Bronchial epithelial cell (primary cell): ENCODE measurements around the gene PLCH2. TPM values are rescaled to one million over a fixed set of nuclear protein-coding genes. Genes with fewer than 3 reads are reported as not detected.
A peak's percentile ranks its signal among the peaks of the same experiment; 100 is the strongest.
"Not testable (repeated sequence)": the region's sequence is repeated elsewhere in the genome, so short reads cannot be mapped to it uniquely, and the experiment has no call there.

ENCODE experiments used
- DNase-seq: peaks from one replicate; pipeline ENCODE4 v3.0.0-alpha.2; 2010; ENCODE audit warnings: low read depth
- FAIRE-seq: peaks from 2 replicates; lab custom pipeline; 2011; peaks lifted over from hg19 to GRCh38; lab: Jason Lieb, UNC
- H3K27me3 ChIP-seq: 2 replicates; pipeline ENCODE4 v1.5.1; 2011; ENCODE audit warnings: low read length; ENCODE audit not compliant: control insufficient read depth, insufficient read depth
- H3K36me3 ChIP-seq: 2 replicates; pipeline ENCODE4 v1.5.1; 2011; ENCODE audit warnings: low read length; ENCODE audit not compliant: control insufficient read depth, insufficient read depth
- H3K4me3 ChIP-seq: 2 replicates; pipeline ENCODE4 v1.5.1; 2011; ENCODE audit warnings: mild to moderate bottlenecking, low read depth, low read length, control low read depth
- CTCF ChIP-seq: IDR thresholded peaks from 2 replicates; pipeline ENCODE4 v1.5.1; 2011; ENCODE audit warnings: mild to moderate bottlenecking, moderate library complexity, low read length, control low read depth, inconsistent platforms; ENCODE audit not compliant: insufficient read depth, severe bottlenecking
- total RNA-seq: library from RNA; depleted of rRNA; stranded (reverse); fragments of >200 nt; gene quantifications from 2 replicates; pipeline ENCODE4 v1.2.1, GENCODE V29; 2014

PLCH2 gene
- total RNA-seq, 1 donor from 2014 or later: 64.2 TPM

GRCh38 chr1:2544875-2545640 lies 69.0 kb downstream of the PLCH2 start:
- H3K36me3 ChIP-seq: no peaks in the 10 kb centered on the region
- no peak overlapping the region for H3K4me3 ChIP-seq
- no peak for DNase-seq
- no peaks in the 10 kb centered on the region for H3K27me3 ChIP-seq
- TF ChIP-seq CTCF: no peak
- no peak for FAIRE-seq

- TF ChIP-seq CTCF: no peak
- Histone ChIP-seq H3K4me3 (peak overlapping the region; percentile 40), H3K36me3 (no peaks in the 10 kb centered on the region), H3K27me3 (no peaks in the 10 kb centered on the region)
- FAIRE-seq (no peak), DNase-seq (peak; percentile 45)
Measured at GRCh38 chr1:2545754-2546514, 69.8 kb downstream of the PLCH2 start.

GRCh38 chr1:2546515-2547209 lies 70.6 kb downstream of the PLCH2 start:
- H3K36me3 ChIP-seq: no peaks in the 10 kb centered on the region
- FAIRE-seq (no peak), DNase-seq (peak; percentile 72)
- no peaks in the 10 kb centered on the region for H3K27me3 ChIP-seq
- no peak for TF ChIP-seq CTCF
- H3K4me3 ChIP-seq: peak overlapping the region; percentile 40

- H3K27me3 ChIP-seq: no peaks in the 10 kb centered on the region
- TF ChIP-seq CTCF: no peak
- FAIRE-seq (no peak), DNase-seq (no peak)
- H3K36me3 ChIP-seq: no peaks in the 10 kb centered on the region
- peak overlapping the region; percentile 40 for H3K4me3 ChIP-seq
Measured at GRCh38 chr1:2547210-2548067, 71.3 kb downstream of the PLCH2 start.

GRCh38 chr1:2548068-2548589 lies 72.0 kb downstream of the PLCH2 start:
- FAIRE-seq (no peak), DNase-seq (peak; percentile 59)
- H3K4me3 ChIP-seq: no peak overlapping the region
- H3K36me3 ChIP-seq: no peaks in the 10 kb centered on the region
- peak; percentile 98 for TF ChIP-seq CTCF
- H3K27me3 ChIP-seq: no peaks in the 10 kb centered on the region

DNA sequence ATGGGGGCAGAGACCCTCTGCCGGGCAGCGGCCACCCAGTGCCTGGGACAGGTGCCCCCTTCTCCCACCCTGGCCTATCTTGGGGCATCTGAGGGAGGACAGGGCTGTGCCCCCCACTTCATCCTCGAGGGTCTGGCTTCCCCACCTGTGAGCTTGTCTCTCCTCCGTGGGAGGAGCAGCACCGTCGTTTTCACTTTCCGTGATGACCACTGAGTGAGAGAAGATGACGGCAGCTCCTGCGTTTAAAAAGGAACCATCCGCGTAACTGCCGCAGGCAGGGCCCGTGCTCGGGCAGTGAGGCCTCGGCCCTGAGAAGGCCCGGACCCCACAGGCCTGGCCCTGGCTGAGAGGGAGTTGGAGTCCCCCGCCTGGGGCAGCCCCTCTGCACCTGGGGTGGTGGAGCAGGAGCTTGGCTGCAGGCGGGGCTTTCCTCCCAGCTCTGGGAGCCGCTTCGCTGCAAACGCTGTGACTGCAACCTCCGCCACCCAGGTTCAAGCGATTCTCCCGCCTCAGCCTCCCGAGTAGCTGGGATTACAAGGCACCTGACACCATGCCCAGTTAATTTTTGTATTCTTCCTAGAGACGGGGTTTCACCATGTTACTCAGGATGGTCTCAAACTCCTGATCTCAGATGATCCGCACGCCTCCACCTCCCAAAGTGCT lies 73.4 kb downstream of the PLCH2 start:
- DNase-seq, H3K36me3 ChIP-seq, H3K27me3 ChIP-seq, H3K4me3 ChIP-seq: not testable (repeated sequence)
- FAIRE-seq: peak; percentile 84

DNA sequence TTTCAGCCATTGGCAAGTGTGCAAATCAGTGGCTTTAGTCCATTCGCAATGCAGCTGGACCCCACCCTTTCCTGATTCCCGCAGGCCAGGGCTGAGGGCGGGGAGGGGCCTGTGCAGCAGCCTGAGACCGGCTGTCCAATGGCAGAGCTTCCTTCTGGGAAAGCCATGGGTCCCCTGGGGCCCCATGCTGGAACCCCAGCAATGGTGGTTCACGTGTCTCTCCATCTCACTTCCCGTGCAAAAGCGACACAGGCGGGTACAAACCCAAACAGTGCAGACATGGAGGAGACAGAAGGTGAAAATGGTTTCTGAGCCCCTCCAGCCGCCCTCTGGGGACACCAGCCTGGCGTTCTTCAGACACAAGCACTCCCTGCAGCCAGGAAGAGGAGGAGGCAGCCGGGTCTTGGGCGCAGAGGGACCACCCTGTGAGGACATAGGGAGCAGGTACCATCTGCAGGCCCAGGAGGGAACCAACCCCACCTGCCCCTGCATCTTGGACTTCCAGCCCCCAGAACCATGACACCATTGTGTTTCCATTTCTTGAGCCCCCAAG lies 74.3 kb downstream of the PLCH2 start:
- not testable (repeated sequence) for DNase-seq, H3K4me3 ChIP-seq, FAIRE-seq, H3K36me3 ChIP-seq, H3K27me3 ChIP-seq
